HG03460 (cell line): ENCODE results near the gene COQ5.
"Not testable (repeated sequence)": the region's sequence is repeated elsewhere in the genome, so short reads cannot be mapped to it uniquely, and the experiment has no call there.

ENCODE experiments used
- ATAC-seq: cut with Tn5 transposase; IDR thresholded peaks from one replicate; pipeline ENCODE4 v1.9.1; 2021; ENCODE audit not compliant: unreplicated experiment

The COQ5 gene

GRCh38 chr12:120528861-120529525 is at the start of gene COQ5:
Gene COQ5 (minus strand): TSS chr12:120529158. CDS start chr12:120529141, 17 bp downstream.
- ATAC-seq = peak; percentile 76

GRCh38 chr12:120574106-120574505 is 45.1 kb upstream of the COQ5 start:
- ATAC-seq = no peak

- no peak for ATAC-seq
These were observed 44.6 kb upstream of the COQ5 start for GRCh38 chr12:120573560-120573959.

GRCh38 chr12:120571299-120571698 is 42.3 kb upstream of the COQ5 start:
- ATAC-seq = no peak

- no peak for ATAC-seq
These were observed 34.5 kb upstream of the COQ5 start for GRCh38 chr12:120563495-120563894.

- ATAC-seq = no peak
These were observed 33.9 kb upstream of the COQ5 start for GRCh38 chr12:120562906-120563305.

GRCh38 chr12:120557589-120557988 is 28.6 kb upstream of the COQ5 start:
- ATAC-seq = no peak

- no peak for ATAC-seq
These were observed 25.7 kb upstream of the COQ5 start for GRCh38 chr12:120554678-120555077.

GRCh38 chr12:120546050-120546386 is 17.1 kb upstream of the COQ5 start:
- ATAC-seq = no peak

GRCh38 chr12:120544691-120545090 is 15.7 kb upstream of the COQ5 start:
- ATAC-seq = no peak

GRCh38 chr12:120542166-120542565 is 13.2 kb upstream of the COQ5 start:
- ATAC-seq = no peak

- ATAC-seq = no peak
These were observed 11.5 kb upstream of the COQ5 start for GRCh38 chr12:120540445-120540844.

- no peak for ATAC-seq
These were observed 10.3 kb upstream of the COQ5 start for GRCh38 chr12:120539303-120539702.

- ATAC-seq = no peak
These were observed 9.6 kb upstream of the COQ5 start for GRCh38 chr12:120538281-120539156.

- no peak for ATAC-seq
These were observed 8.9 kb upstream of the COQ5 start for GRCh38 chr12:120537856-120538220.

- ATAC-seq = no peak
These were observed 7.3 kb upstream of the COQ5 start for GRCh38 chr12:120536064-120536791.

GRCh38 chr12:120534703-120535655 is 6.0 kb upstream of the COQ5 start:
- ATAC-seq = peak; percentile 41

- ATAC-seq = peak; percentile 72
These were observed 5.3 kb upstream of the COQ5 start, which contains the start of gene RNF10 for GRCh38 chr12:120534203-120534702. Gene RNF10 (plus strand): TSS chr12:120534356. CDS start chr12:120534812, 456 bp downstream.

- ATAC-seq = no peak
These were observed 3.8 kb upstream of the COQ5 start for GRCh38 chr12:120532701-120533238.

- not testable (repeated sequence) for ATAC-seq
These were observed 1.4 kb upstream of the COQ5 start for GRCh38 chr12:120530418-120530761.
